GM18508 (cell line): ENCODE results near the gene SH3PXD2B.

Experiments used
- ATAC-seq: cut with Tn5 transposase; IDR thresholded peaks from one replicate; pipeline ENCODE4 v1.9.1; 2021; ENCODE audit warnings: moderate number of reproducible peaks; ENCODE audit not compliant: insufficient read depth, unreplicated experiment

SH3PXD2B gene

GRCh38 chr5:172283020-172283861 is 171.1 kb downstream of the SH3PXD2B start, which contains the start of gene UBTD2:
Gene UBTD2, minus strand, starts transcription at chr5:172283764. Its CDS starts 99 bp downstream, at chr5:172283665.
- peak; percentile 72 for ATAC-seq

GRCh38 chr5:172282272-172283019 is 171.9 kb downstream of the SH3PXD2B start:
- no peak for ATAC-seq

GRCh38 chr5:172281346-172281745 is 173.0 kb downstream of the SH3PXD2B start:
- ATAC-seq, result no peak

DNA sequence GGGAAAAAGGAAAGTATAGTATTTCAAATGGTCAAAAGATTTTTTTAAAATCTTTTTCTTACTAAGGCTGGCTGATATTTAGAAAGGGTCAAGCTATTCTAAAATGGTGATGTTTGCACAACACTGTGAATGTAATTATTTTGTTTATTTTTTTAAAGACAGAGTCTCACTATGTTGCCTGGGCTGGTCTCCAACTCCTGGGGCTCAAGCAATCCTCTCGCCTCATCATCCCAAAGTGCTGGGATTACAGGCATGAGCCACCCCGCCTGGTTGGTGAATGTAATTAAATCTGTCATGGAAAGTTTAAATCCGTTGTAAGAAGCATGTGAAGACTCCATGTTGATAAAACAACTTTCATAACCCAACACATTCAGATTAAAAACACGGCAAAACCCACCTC is 173.4 kb downstream of the SH3PXD2B start:
- no peak for ATAC-seq

- no peak for ATAC-seq
Observed at GRCh38 chr5:172280317-172280716, 174.0 kb downstream of the SH3PXD2B start.

- no peak for ATAC-seq
Observed at GRCh38 chr5:172278356-172278755, 176.0 kb downstream of the SH3PXD2B start.

DNA sequence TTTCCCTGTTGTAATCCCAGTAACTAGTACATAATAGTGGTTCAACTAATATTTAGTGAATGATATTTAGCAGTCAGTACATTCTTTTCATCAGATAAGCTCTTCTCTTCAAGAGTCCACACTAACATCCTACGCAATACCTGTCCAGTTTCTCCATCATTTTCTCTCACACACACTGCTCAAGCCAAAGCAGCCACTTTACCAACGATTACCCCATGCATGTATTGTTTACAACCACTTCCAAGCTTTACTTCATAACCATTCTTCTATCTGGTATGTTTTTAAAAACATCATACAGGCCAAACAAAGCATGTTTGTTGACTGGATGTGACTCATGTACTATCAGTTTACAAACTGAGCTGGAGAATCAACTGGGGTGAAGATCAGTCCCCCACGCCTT is 178.1 kb downstream of the SH3PXD2B start:
- no peak for ATAC-seq
